K562 (cell line): ENCODE results near the gene CMTM8. TPM values are rescaled to one million over a fixed set of nuclear protein-coding genes. Genes with fewer than 3 reads are reported as not detected.

ENCODE experiments used
- ARNT ChIP-seq, 2 experiments: fragments of 450-650 bp; IDR thresholded peaks; 2 replicates each; pipeline ENCODE4 v1.6.1; 2016; ENCODE audit warnings: mild to moderate bottlenecking in 1 of 2
- C11orf30 ChIP-seq: fragments of 450-650 bp; IDR thresholded peaks from 2 replicates; pipeline ENCODE4 v1.6.1; 2016; ENCODE audit warnings: low read depth, mild to moderate bottlenecking
- ETV1 ChIP-seq: fragments of 450-650 bp; conservative IDR thresholded peaks from 2 replicates; pipeline ENCODE4 v1.6.1; 2016; ENCODE audit warnings: missing genetic modification characterization, control low read depth, low read depth, missing compliant biosample characterization
- MAFF ChIP-seq: IDR thresholded peaks from 2 replicates; pipeline ENCODE4 v1.6.1; 2012; ENCODE audit warnings: low read length, improper control_type of control experiment
- MTA3 ChIP-seq: fragments of 450-650 bp; formaldehyde crosslinking; IDR thresholded peaks from 2 replicates; pipeline ENCODE4 v1.6.1; 2017; ENCODE audit warnings: mild to moderate bottlenecking, borderline replicate concordance
- SMC3 ChIP-seq: conservative IDR thresholded peaks from 2 replicates; pipeline ENCODE4 v1.6.1; 2011; ENCODE audit warnings: low read depth, low read length, improper control_type of control experiment; ENCODE audit not compliant: insufficient read depth
- YBX1 ChIP-seq: fragments of 450-650 bp; IDR thresholded peaks from 2 replicates; pipeline ENCODE4 v1.7.1; 2016; ENCODE audit warnings: mild to moderate bottlenecking
- ZFPM2 ChIP-seq: fragments of 250-450 bp; sonication (Bioruptor Pico); IDR thresholded peaks from 2 replicates; pipeline ENCODE4 v1.5.1; 2022; ENCODE audit warnings: mild to moderate bottlenecking
- ZNF134 ChIP-seq: fragments of 250-450 bp; sonication (Bioruptor Pico); conservative IDR thresholded peaks from 2 replicates; pipeline ENCODE4 v1.4.0; 2020
- ZNF140 ChIP-seq: fragments of 250-450 bp; sonication (Bioruptor Pico); IDR thresholded peaks from 2 replicates; pipeline ENCODE4 v1.8.0; 2021; ENCODE audit warnings: moderate library complexity, mild to moderate bottlenecking, inconsistent platforms
- ZNF444 ChIP-seq: fragments of 250-450 bp; sonication (Bioruptor Pico); IDR thresholded peaks from 2 replicates; pipeline ENCODE4 v1.4.0; 2020; ENCODE audit warnings: mild to moderate bottlenecking, moderate library complexity
- ZNF75A ChIP-seq: fragments of 450-650 bp; formaldehyde crosslinking; IDR thresholded peaks from 2 replicates; pipeline ENCODE4 v1.4.0; 2020; ENCODE audit warnings: mild to moderate bottlenecking
- polyA plus RNA-seq, 8 experiments: library from polyadenylated mRNA; depleted of rRNA in 4 of 8; stranded (reverse) in 5 of 8; unstranded in 3 of 8; fragments of >200 nt; fragmentation: Nextera tagmentation in 2 of 8; fragmentation: Illumina TruSeq in 1 of 8; extraction: Ambion mirVana in 2 of 8; extraction: Trizol in 1 of 8; gene quantifications; 2 replicates each; pipeline versions ENCODE4 v1.2.1 to v1.2.3, GENCODE V29; 2011 to 2014; ENCODE audit warnings: inconsistent platforms in 1 of 8, missing spikeins in 1 of 8
- total RNA-seq, 7 experiments: library from RNA; depleted of rRNA in 6 of 7; stranded (reverse); fragments of >200 nt in 6 of 7; fragmentation: Illumina TruSeq in 2 of 7; extraction: Trizol in 2 of 7; gene quantifications; 2 replicates each; pipeline versions ENCODE4 v1.2.1 to v1.2.3, GENCODE V29; 2011 to 2021; ENCODE audit warnings: low replicate concordance in 1 of 7
- TF ChIP-seq, protein P1 (sequence below), 2 experiments: fragments of 450-650 bp; conservative IDR thresholded peaks; 2 replicates each; pipeline ENCODE4 v1.6.1; 2017; ENCODE audit warnings: mild to moderate bottlenecking in 2 of 2, moderate library complexity in 2 of 2
- TF ChIP-seq, protein P2 (sequence below): fragments of 450-650 bp; IDR thresholded peaks from 2 replicates; pipeline ENCODE4 v1.6.1; 2016; ENCODE audit warnings: mild to moderate bottlenecking, moderate library complexity

CMTM8 gene
- total and polyA plus RNA-seq, 9 of the 15 experiments (the other 6 are each of a cell fraction or from before 2014, with no cell fraction given): not detected

DNA sequence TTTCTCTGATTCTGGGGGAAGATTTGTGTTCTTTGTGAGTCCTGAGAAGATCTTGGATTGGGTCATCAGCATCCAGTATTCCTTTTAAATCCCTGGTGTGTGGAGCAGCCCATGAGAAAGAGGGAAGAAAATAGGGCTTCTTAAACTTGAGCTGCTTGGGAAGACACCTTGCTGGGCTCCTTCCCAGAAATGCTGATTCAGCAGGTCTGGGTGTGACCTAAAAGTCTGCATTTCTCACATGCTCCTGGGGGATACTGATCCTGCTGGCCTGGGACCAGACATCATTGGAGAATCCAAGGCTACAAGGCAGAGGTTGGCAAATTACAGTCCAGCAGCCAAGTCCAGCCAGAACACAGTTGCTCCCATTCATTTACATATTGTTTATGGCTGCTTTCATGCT is 99.0 kb downstream of the CMTM8 start (continued):
- TF ChIP-seq, protein P1, sequence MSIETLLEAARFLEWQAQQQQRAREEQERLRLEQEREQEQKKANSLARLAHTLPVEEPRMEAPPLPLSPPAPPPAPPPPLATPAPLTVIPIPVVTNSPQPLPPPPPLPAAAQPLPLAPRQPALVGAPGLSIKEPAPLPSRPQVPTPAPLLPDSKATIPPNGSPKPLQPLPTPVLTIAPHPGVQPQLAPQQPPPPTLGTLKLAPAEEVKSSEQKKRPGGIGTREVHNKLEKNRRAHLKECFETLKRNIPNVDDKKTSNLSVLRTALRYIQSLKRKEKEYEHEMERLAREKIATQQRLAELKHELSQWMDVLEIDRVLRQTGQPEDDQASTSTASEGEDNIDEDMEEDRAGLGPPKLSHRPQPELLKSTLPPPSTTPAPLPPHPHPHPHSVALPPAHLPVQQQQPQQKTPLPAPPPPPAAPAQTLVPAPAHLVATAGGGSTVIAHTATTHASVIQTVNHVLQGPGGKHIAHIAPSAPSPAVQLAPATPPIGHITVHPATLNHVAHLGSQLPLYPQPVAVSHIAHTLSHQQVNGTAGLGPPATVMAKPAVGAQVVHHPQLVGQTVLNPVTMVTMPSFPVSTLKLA (conservative IDR thresholded peaks at IDR 0.05): no peak
- no peak for TF ChIP-seq ZNF140
- no peak for TF ChIP-seq MTA3
- TF ChIP-seq SMC3: no peak
- TF ChIP-seq MAFF: peak; percentile 97
- TF ChIP-seq ZNF134: no peak
- no peak for TF ChIP-seq ETV1
- TF ChIP-seq ZFPM2 (CRISPR knock-in tag): no peak
- TF ChIP-seq, protein P2, sequence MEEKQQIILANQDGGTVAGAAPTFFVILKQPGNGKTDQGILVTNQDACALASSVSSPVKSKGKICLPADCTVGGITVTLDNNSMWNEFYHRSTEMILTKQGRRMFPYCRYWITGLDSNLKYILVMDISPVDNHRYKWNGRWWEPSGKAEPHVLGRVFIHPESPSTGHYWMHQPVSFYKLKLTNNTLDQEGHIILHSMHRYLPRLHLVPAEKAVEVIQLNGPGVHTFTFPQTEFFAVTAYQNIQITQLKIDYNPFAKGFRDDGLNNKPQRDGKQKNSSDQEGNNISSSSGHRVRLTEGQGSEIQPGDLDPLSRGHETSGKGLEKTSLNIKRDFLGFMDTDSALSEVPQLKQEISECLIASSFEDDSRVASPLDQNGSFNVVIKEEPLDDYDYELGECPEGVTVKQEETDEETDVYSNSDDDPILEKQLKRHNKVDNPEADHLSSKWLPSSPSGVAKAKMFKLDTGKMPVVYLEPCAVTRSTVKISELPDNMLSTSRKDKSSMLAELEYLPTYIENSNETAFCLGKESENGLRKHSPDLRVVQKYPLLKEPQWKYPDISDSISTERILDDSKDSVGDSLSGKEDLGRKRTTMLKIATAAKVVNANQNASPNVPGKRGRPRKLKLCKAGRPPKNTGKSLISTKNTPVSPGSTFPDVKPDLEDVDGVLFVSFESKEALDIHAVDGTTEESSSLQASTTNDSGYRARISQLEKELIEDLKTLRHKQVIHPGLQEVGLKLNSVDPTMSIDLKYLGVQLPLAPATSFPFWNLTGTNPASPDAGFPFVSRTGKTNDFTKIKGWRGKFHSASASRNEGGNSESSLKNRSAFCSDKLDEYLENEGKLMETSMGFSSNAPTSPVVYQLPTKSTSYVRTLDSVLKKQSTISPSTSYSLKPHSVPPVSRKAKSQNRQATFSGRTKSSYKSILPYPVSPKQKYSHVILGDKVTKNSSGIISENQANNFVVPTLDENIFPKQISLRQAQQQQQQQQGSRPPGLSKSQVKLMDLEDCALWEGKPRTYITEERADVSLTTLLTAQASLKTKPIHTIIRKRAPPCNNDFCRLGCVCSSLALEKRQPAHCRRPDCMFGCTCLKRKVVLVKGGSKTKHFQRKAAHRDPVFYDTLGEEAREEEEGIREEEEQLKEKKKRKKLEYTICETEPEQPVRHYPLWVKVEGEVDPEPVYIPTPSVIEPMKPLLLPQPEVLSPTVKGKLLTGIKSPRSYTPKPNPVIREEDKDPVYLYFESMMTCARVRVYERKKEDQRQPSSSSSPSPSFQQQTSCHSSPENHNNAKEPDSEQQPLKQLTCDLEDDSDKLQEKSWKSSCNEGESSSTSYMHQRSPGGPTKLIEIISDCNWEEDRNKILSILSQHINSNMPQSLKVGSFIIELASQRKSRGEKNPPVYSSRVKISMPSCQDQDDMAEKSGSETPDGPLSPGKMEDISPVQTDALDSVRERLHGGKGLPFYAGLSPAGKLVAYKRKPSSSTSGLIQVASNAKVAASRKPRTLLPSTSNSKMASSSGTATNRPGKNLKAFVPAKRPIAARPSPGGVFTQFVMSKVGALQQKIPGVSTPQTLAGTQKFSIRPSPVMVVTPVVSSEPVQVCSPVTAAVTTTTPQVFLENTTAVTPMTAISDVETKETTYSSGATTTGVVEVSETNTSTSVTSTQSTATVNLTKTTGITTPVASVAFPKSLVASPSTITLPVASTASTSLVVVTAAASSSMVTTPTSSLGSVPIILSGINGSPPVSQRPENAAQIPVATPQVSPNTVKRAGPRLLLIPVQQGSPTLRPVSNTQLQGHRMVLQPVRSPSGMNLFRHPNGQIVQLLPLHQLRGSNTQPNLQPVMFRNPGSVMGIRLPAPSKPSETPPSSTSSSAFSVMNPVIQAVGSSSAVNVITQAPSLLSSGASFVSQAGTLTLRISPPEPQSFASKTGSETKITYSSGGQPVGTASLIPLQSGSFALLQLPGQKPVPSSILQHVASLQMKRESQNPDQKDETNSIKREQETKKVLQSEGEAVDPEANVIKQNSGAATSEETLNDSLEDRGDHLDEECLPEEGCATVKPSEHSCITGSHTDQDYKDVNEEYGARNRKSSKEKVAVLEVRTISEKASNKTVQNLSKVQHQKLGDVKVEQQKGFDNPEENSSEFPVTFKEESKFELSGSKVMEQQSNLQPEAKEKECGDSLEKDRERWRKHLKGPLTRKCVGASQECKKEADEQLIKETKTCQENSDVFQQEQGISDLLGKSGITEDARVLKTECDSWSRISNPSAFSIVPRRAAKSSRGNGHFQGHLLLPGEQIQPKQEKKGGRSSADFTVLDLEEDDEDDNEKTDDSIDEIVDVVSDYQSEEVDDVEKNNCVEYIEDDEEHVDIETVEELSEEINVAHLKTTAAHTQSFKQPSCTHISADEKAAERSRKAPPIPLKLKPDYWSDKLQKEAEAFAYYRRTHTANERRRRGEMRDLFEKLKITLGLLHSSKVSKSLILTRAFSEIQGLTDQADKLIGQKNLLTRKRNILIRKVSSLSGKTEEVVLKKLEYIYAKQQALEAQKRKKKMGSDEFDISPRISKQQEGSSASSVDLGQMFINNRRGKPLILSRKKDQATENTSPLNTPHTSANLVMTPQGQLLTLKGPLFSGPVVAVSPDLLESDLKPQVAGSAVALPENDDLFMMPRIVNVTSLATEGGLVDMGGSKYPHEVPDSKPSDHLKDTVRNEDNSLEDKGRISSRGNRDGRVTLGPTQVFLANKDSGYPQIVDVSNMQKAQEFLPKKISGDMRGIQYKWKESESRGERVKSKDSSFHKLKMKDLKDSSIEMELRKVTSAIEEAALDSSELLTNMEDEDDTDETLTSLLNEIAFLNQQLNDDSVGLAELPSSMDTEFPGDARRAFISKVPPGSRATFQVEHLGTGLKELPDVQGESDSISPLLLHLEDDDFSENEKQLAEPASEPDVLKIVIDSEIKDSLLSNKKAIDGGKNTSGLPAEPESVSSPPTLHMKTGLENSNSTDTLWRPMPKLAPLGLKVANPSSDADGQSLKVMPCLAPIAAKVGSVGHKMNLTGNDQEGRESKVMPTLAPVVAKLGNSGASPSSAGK: no peak
- no peak for TF ChIP-seq ZNF444
- no peak for TF ChIP-seq YBX1
- TF ChIP-seq C11orf30: peak; percentile 94
- no peak for TF ChIP-seq ARNT (IDR thresholded peaks at IDR 0.05)
- TF ChIP-seq ZNF75A (CRISPR knock-in tag): no peak
